IgD-negative memory B cell (primary cell): ENCODE results near the gene LPAR5. TPM values are rescaled to one million over a fixed set of nuclear protein-coding genes. Genes with fewer than 3 reads are reported as not detected.

Experiments
- H3K27ac Mint-ChIP-seq, 3 donors: one replicate each; pipeline ENCODE4 v1.8.0; 2020 to 2022; ENCODE audit warnings: mild to moderate bottlenecking in 3 of 3, mixed read lengths in 3 of 3, moderate library complexity in 1 of 3
- H3K27me3 Mint-ChIP-seq: one replicate; pipeline ENCODE4 v1.8.0; 2021; ENCODE audit warnings: mixed read lengths
- H3K36me3 Mint-ChIP-seq: one replicate; pipeline ENCODE4 v1.8.0; 2020; ENCODE audit warnings: mild to moderate bottlenecking, mixed read lengths
- H3K4me1 Mint-ChIP-seq, 3 donors: one replicate each; pipeline ENCODE4 v1.8.0; 2020 to 2022; ENCODE audit warnings: mixed read lengths in 3 of 3, mild to moderate bottlenecking in 1 of 3
- H3K4me3 Mint-ChIP-seq, 4 donors: one replicate each; pipeline ENCODE4 v1.8.0; 2020 to 2022; ENCODE audit warnings: mild to moderate bottlenecking in 4 of 4, mixed read lengths in 4 of 4, moderate library complexity in 3 of 4
- H3K9me3 Mint-ChIP-seq, 3 donors: one replicate each; pipeline ENCODE4 v1.8.0; 2020 to 2021; ENCODE audit warnings: mixed read lengths in 3 of 3, mild to moderate bottlenecking in 1 of 3
- polyA plus RNA-seq: library from polyadenylated mRNA; unstranded; fragments of 300-500 nt; fragmentation: Illumina TruSeq; gene quantifications from one replicate; pipeline ENCODE4 v1.2.3, GENCODE V29; 2021

The LPAR5 gene
- polyA plus RNA-seq, result 63.6 TPM

GRCh38 chr12:6635856-6636531 is at the start of gene LPAR5:
TSS of gene LPAR5 (minus strand) at chr12:6635959. CDS start at chr12:6621248, 14,711 bp downstream.
- no peaks in the 10 kb centered on the region for H3K36me3 Mint-ChIP-seq
- peak within 1 kb of the TSS; percentile 79 to 96 (median 94) for H3K27ac Mint-ChIP-seq
- no peaks in the 10 kb centered on the region for H3K9me3 Mint-ChIP-seq
- peaks cover 45 to 53% (median 47%) of the 10 kb centered on the region in 3 donors for H3K4me1 Mint-ChIP-seq
- peaks cover 2% of the 10 kb centered on the region for H3K27me3 Mint-ChIP-seq
- peak within 1 kb of the TSS; percentile 89 to 98 (median 96) for H3K4me3 Mint-ChIP-seq

- Mint-ChIP-seq H3K4me3 (peak overlapping the region in 1 of 4 donors; percentile 81), H3K27me3 (no peaks in the 10 kb centered on the region), H3K27ac (peak overlapping the region in 1 of 3 donors; percentile 71), H3K9me3 (no peaks in the 10 kb centered on the region), H3K36me3 (no peaks in the 10 kb centered on the region), H3K4me1 (peaks cover 38 to 45% (median 38%) of the 10 kb centered on the region in 3 donors)
Measured at GRCh38 chr12:6684609-6685008, 48.9 kb upstream of the LPAR5 start.

DNA sequence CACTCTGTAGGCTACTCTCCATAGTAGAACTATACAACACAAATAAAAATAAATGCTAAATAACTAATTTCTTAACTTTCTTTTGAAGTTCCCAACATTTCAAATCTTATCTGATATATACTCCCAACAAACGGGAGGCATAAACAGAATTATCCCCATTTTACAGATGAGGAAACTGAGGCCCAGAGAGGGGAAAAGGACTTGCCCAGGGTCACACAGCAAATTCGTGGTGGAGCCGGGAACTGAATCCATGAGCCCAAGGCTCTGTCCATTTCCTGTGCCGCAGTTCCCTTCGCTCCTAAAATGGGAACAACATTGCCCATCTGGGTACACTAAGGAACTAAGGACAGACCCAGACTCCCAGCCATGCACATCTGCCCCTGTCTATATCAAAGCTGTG is 41.2 kb upstream of the LPAR5 start:
- peaks cover 5 to 9% (median 9%) of the 10 kb centered on the region in 3 donors for H3K4me1 Mint-ChIP-seq
- no peak overlapping the region for H3K4me3 Mint-ChIP-seq
- H3K27ac Mint-ChIP-seq, result no peak overlapping the region
- no peaks in the 10 kb centered on the region for H3K36me3 Mint-ChIP-seq
- H3K9me3 Mint-ChIP-seq, result no peaks in the 10 kb centered on the region
- no peaks in the 10 kb centered on the region for H3K27me3 Mint-ChIP-seq

GRCh38 chr12:6672143-6672542 is 36.4 kb upstream of the LPAR5 start:
- Mint-ChIP-seq H3K4me1 (peaks cover under 1 to 7% (median 1%) of the 10 kb centered on the region in 3 donors), H3K27ac (no peak overlapping the region), H3K4me3 (no peak overlapping the region), H3K27me3 (no peaks in the 10 kb centered on the region), H3K36me3 (peaks cover 3% of the 10 kb centered on the region), H3K9me3 (no peaks in the 10 kb centered on the region)

- Mint-ChIP-seq H3K36me3 (peaks cover 3% of the 10 kb centered on the region), H3K4me3 (no peak overlapping the region), H3K9me3 (no peaks in the 10 kb centered on the region), H3K27ac (no peak overlapping the region), H3K27me3 (no peaks in the 10 kb centered on the region), H3K4me1 (peaks cover 7 to 13% (median 9%) of the 10 kb centered on the region in 3 donors)
Measured at GRCh38 chr12:6667559-6668210, 31.9 kb upstream of the LPAR5 start.

DNA sequence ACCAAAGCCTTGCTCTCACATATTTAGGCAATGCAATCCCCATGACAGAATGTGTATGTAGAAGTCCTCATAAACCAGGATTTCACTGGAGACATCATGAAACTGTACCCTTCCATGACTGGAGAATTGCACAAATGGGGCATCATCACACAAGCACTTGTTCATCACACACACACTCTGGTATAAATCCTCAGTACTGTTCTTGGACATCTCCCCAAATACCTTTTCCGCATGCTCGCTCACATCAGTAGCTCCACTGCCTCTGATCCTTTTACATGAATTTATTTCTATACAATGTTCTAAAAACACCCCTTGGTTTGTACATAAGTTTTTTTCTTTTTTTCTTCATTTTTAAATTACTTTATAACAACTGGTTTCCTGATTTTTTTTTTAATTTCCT is 30.5 kb upstream of the LPAR5 start:
- no peak overlapping the region for H3K27ac Mint-ChIP-seq

DNA sequence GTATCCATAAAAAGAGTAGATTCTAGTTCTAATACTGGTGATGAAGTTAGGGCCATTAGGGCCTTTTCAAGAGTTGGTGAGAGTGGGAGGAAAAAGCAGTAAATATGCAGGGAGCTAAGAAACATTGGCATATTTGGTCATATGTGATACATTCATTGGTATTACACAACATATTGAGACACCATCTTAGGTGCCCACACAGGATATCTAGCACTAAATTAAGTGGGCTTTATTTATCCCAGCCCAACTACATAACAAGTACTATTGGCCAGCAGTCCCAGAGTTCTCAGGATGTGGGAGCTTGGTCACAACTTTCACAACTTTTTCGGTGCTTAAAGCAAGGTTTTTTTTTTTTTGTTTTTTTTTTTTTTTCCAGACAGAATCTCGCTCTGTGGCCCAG is 29.1 kb upstream of the LPAR5 start:
- Mint-ChIP-seq H3K27me3 (no peaks in the 10 kb centered on the region), H3K4me3 (no peak overlapping the region), H3K27ac (no peak overlapping the region), H3K9me3 (no peaks in the 10 kb centered on the region), H3K4me1 (peaks cover 11 to 18% (median 15%) of the 10 kb centered on the region in 3 donors), H3K36me3 (no peaks in the 10 kb centered on the region)

More for the DNA sequence above, 30.5 kb upstream of the LPAR5 start:
- H3K36me3 Mint-ChIP-seq, result no peaks in the 10 kb centered on the region
- no peak overlapping the region for H3K4me3 Mint-ChIP-seq
- H3K9me3 Mint-ChIP-seq, result no peaks in the 10 kb centered on the region
- no peaks in the 10 kb centered on the region for H3K27me3 Mint-ChIP-seq
- peaks cover 11 to 18% (median 15%) of the 10 kb centered on the region in 3 donors for H3K4me1 Mint-ChIP-seq

DNA sequence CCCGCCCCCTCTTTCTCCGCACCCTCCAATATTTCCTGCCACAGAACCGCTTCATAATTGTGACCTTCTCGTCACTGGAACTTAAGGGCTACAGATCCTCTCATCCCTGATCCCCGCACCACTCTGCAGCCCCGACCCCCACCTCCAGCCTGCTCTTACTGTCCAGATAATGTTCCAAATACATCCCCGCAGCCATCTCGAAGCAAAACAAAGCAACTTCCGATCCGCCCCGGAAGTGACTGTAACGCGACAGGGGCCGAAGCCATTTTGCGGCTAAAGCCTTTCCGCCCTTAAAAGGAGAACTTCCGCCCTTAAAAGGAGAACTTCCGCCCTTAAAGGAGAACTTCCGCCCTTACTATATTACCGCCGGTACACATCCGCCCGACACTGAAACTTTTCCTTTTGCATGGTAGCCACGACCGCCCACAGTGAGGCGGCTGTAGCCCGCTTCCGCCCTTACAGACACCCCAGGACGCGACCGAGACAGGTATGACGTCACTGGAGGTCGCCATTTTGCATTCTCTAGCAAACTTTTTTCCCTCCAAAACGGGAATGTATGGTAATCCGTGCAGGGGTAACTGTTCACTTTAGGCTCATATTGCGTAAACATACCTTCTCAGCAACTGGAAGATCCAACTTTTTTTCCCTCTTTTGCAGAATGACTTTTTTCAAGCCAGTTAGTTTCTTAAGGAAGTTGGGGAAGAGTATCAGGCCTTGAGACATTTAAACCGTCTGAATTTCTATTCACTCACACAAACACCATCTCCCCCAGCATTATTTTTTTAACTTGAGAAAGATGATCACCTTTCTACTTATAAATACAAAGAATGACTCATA is 27.4 kb upstream of the LPAR5 start, which contains the start of gene ING4:
TSS of gene ING4 (minus strand) at position 214 of the 837 bp plus-strand sequence. CDS start at position 196, 18 bp downstream.
- peak within 1 kb of the TSS; percentile 93 to 99 (median 98) for H3K4me3 Mint-ChIP-seq
- H3K4me1 Mint-ChIP-seq, result peaks cover 11 to 22% (median 18%) of the 10 kb centered on the region in 3 donors
- no peaks in the 10 kb centered on the region for H3K36me3 Mint-ChIP-seq
- H3K9me3 Mint-ChIP-seq, result no peaks in the 10 kb centered on the region
- no peaks in the 10 kb centered on the region for H3K27me3 Mint-ChIP-seq
- H3K27ac Mint-ChIP-seq, result peak within 1 kb of the TSS; percentile 72 to 96 (median 91)

DNA sequence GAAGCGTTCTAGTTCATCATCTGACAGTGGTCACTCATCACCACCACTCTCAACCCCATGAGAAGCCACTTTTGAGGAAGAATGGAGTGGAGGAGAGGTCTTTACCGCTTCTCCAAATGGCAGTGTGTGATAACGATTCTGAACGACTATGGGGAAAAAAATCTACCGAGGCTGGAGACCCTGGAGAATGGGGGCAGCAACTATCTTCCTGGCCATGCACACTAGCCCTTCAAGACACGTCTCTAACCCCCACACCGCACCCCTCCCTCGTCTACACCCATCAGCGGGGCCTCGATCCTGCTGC is 26.8 kb upstream of the LPAR5 start:
- Mint-ChIP-seq H3K27me3 (no peaks in the 10 kb centered on the region), H3K9me3 (no peaks in the 10 kb centered on the region), H3K36me3 (no peaks in the 10 kb centered on the region), H3K4me3 (peak overlapping the region; percentile 93 to 99 (median 98)), H3K27ac (peak overlapping the region; percentile 72 to 96 (median 91)), H3K4me1 (peaks cover 9 to 22% (median 18%) of the 10 kb centered on the region in 3 donors)

DNA sequence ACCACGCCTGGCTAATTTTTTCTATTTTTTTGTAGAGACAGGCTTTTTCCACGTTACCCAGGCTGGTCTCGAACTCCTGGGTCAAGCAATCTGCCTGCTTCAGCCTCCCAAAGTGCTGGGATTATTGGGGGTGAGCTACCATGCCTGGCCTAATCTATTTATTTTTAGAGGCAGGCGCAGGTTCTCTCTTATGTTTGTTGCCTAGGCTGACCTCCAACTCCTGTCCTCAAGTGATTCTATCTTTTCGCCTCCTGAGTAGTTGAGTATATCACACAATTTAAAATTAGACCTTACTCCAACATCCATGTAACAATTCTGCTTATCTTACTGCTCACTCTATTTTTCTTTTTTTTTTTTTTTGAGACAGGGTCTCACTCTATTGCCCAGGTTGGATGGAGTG is 18.2 kb upstream of the LPAR5 start:
- peaks cover 12% of the 10 kb centered on the region for H3K36me3 Mint-ChIP-seq
- H3K27ac Mint-ChIP-seq, result peak overlapping the region in 1 of 3 donors; percentile 23
- H3K27me3 Mint-ChIP-seq, result no peaks in the 10 kb centered on the region
- H3K4me3 Mint-ChIP-seq, result no peak overlapping the region
- H3K4me1 Mint-ChIP-seq, result peaks cover 4 to 10% (median 5%) of the 10 kb centered on the region in 3 donors
- no peaks in the 10 kb centered on the region for H3K9me3 Mint-ChIP-seq

DNA sequence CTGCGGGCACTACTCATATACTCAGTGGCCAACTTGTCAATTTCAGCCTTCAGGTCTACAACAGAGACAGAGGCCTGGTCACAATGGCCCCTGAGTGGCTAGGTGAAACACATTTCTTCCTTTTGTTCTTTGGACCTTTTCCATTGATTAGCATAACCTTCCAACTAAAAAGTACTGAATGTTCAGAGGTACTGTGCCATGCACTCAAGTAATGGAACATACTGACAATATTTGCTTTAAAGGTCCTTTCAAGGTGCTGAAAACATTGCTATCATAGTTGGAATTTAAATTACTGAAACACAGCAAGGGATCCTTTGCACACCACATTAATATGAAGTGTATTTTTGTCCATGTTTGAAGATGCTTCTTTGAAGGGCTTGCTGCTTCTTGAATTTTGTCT is 17.6 kb upstream of the LPAR5 start:
- Mint-ChIP-seq H3K27me3 (no peaks in the 10 kb centered on the region), H3K27ac (no peak overlapping the region), H3K4me1 (peaks cover 0 to 7% (median 5%) of the 10 kb centered on the region in 3 donors), H3K36me3 (peaks cover 12% of the 10 kb centered on the region), H3K4me3 (no peak overlapping the region), H3K9me3 (no peaks in the 10 kb centered on the region)

DNA sequence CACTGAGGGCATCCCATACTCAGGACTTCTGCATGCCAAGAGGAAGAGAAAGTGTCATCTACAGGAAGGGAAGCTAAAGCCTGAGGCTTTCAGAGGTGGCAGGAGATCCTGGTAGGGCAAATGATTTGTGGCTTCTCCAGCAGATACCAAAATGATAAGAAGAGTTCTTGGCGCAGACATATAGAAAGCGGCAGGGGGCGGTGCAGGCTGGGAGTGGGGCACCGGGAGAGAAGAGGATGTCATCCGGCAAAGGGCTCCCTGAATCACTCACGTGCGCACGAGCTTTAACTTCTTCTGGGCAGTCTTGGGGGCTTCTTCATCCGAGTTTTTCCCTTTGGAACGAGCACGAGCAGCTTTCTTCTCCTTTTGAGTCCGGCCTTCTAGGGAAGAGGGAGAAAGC is 16.6 kb upstream of the LPAR5 start:
- Mint-ChIP-seq H3K27ac (peak overlapping the region in 1 of 3 donors; percentile 36), H3K4me1 (peaks cover 0 to 7% (median 5%) of the 10 kb centered on the region in 3 donors), H3K36me3 (peaks cover 12% of the 10 kb centered on the region), H3K27me3 (no peaks in the 10 kb centered on the region), H3K4me3 (no peak overlapping the region), H3K9me3 (no peaks in the 10 kb centered on the region)

DNA sequence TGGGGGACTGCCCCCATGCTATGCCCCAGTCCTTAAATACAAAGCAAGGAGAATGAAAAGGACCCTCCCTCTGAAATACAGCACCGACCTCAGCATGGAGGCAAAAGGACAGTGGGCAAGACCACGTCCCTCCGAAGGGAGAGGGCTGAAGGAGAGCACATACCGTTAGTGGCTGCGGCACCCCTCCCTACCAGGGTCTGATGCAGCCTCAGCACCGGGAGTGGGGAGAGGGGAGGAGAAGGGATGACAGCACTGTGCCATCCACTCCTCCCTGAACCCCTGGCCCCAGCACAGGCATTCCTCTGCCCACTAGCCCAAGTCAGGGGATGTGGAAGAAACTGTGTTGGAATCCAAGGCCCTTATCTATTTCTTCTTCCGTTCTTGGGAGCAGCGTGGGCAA is 15.1 kb upstream of the LPAR5 start:
- Mint-ChIP-seq H3K9me3 (no peaks in the 10 kb centered on the region), H3K4me1 (peaks cover 9 to 13% (median 10%) of the 10 kb centered on the region in 3 donors), H3K27me3 (no peaks in the 10 kb centered on the region), H3K4me3 (no peak overlapping the region), H3K27ac (no peak overlapping the region), H3K36me3 (peaks cover 10% of the 10 kb centered on the region)

DNA sequence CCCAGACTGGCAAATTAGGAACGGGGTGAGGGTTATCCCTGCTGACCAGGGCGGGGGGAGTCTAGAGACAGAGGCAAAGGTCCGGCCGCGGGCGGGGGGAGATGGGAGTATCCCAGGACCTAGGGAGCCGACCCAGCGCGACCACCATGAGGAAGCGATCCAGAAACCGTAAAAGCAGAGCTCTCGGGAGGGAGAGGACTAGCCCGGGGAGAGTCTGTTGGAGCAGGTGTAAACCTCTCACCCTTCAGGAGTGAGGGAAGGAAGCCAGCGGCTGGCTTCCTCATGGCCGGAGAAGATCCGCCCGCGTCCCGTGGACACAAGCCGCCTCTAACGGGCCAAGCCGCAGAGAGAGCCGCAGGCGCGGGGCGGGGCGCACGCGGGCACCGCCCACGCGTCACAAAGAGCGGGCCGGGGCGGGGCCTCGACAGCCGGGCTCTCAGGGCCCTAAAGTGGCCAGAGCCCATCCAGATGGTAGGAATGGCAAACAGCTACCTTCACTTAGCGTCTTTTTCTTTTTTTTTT is 11.4 kb upstream of the LPAR5 start, which contains the start of gene ACRBP:
TSS of gene ACRBP (minus strand) at position 350 of the 522 bp plus-strand sequence. CDS start at position 284, 66 bp downstream.
- peak within 1 kb of the TSS; percentile 81 to 92 (median 88) for H3K4me3 Mint-ChIP-seq
- peaks cover 11% of the 10 kb centered on the region for H3K36me3 Mint-ChIP-seq
- peak within 1 kb of the TSS; percentile 60 to 88 (median 76) for H3K27ac Mint-ChIP-seq
- no peaks in the 10 kb centered on the region for H3K27me3 Mint-ChIP-seq
- H3K4me1 Mint-ChIP-seq, result peaks cover 29 to 37% (median 37%) of the 10 kb centered on the region in 3 donors
- H3K9me3 Mint-ChIP-seq, result no peaks in the 10 kb centered on the region
